ENCODE data around the gene KLK11. TPM values are rescaled to one million over a fixed set of nuclear protein-coding genes. Genes with fewer than 3 reads are reported as not detected.
"Not testable (repeated sequence)": the region's sequence is repeated elsewhere in the genome, so short reads cannot be mapped to it uniquely, and the experiment has no call there.

The KLK11 gene
- total and polyA plus RNA-seq, 2 experiments from 2014 or later: not detected

GRCh38 chr19:51000426-51000825, 26.0 kb downstream of the KLK11 start:
- Histone ChIP-seq H3K36me3 (no peaks in the 10 kb centered on the region), H3K27ac (no peak overlapping the region), H3K4me3 (no peak overlapping the region), H3K4me1 (ENCODE audit: low read depth) (no peaks in the 10 kb centered on the region), H3K9me3 (ENCODE audit: low read depth) (no peaks in the 10 kb centered on the region), H3K27me3 (no peaks in the 10 kb centered on the region)
- no peak for DNase-seq (ENCODE audit: low read depth in 1 of 2, low spot score in 1 of 2)
- no peak for TF ChIP-seq CTCF (IDR thresholded peaks at IDR 0.05; ENCODE audit: low read depth, low read length)

GRCh38 chr19:50998686-50999085, 27.7 kb downstream of the KLK11 start:
- Histone ChIP-seq H3K4me3 (no peak overlapping the region), H3K27ac (no peak overlapping the region), H3K36me3 (no peaks in the 10 kb centered on the region), H3K4me1 (ENCODE audit: low read depth) (no peaks in the 10 kb centered on the region), H3K27me3 (no peaks in the 10 kb centered on the region), H3K9me3 (ENCODE audit: low read depth) (no peaks in the 10 kb centered on the region)
- no peak for TF ChIP-seq CTCF (IDR thresholded peaks at IDR 0.05; ENCODE audit: low read depth, low read length)
- DNase-seq (ENCODE audit: low read depth in 1 of 2, low spot score in 1 of 2): no peak

GRCh38 chr19:50998061-50998460, 28.4 kb downstream of the KLK11 start:
- TF ChIP-seq CTCF (IDR thresholded peaks at IDR 0.05; ENCODE audit: low read depth, low read length): no peak
- no peak overlapping the region for H3K27ac ChIP-seq

GRCh38 chr19:50994129-50994528, 32.3 kb downstream of the KLK11 start:
- H3K9me3 ChIP-seq (ENCODE audit: low read depth): no peaks in the 10 kb centered on the region

More at GRCh38 chr19:50998061-50998460, 28.4 kb downstream of the KLK11 start:
- no peaks in the 10 kb centered on the region for H3K27me3 ChIP-seq
- no peak for DNase-seq (ENCODE audit: low read depth in 1 of 2, low spot score in 1 of 2)
- no peaks in the 10 kb centered on the region for H3K36me3 ChIP-seq
- H3K4me3 ChIP-seq: no peak overlapping the region
- no peaks in the 10 kb centered on the region for H3K9me3 ChIP-seq (ENCODE audit: low read depth)
- H3K4me1 ChIP-seq (ENCODE audit: low read depth): no peaks in the 10 kb centered on the region

GRCh38 chr19:50992666-50993035, 33.8 kb downstream of the KLK11 start:
- Histone ChIP-seq H3K27ac (no peak overlapping the region), H3K4me1 (ENCODE audit: low read depth) (no peaks in the 10 kb centered on the region), H3K4me3 (no peak overlapping the region), H3K27me3 (peaks cover 7% of the 10 kb centered on the region), H3K9me3 (ENCODE audit: low read depth) (no peaks in the 10 kb centered on the region), H3K36me3 (no peaks in the 10 kb centered on the region)
- DNase-seq (ENCODE audit: low read depth in 1 of 2, low spot score in 1 of 2): no peak
- TF ChIP-seq CTCF (IDR thresholded peaks at IDR 0.05; ENCODE audit: low read depth, low read length): no peak

More at GRCh38 chr19:50994129-50994528, 32.3 kb downstream of the KLK11 start:
- Histone ChIP-seq H3K36me3 (no peaks in the 10 kb centered on the region), H3K27me3 (no peaks in the 10 kb centered on the region), H3K4me3 (no peak overlapping the region), H3K4me1 (ENCODE audit: low read depth) (no peaks in the 10 kb centered on the region), H3K27ac (no peak overlapping the region)
- no peak for DNase-seq (ENCODE audit: low read depth in 1 of 2, low spot score in 1 of 2)
- no peak for TF ChIP-seq CTCF (IDR thresholded peaks at IDR 0.05; ENCODE audit: low read depth, low read length)

- H3K27ac ChIP-seq; H3K9me3 ChIP-seq (ENCODE audit: low read depth); H3K36me3 ChIP-seq; H3K4me3 ChIP-seq; H3K4me1 ChIP-seq (ENCODE audit: low read depth); DNase-seq (ENCODE audit: low read depth in 1 of 2, low spot score in 1 of 2): not testable (repeated sequence)
- peaks cover 36% of the 10 kb centered on the region for H3K27me3 ChIP-seq
These were observed 42.0 kb downstream of the KLK11 start for GRCh38 chr19:50984416-50984815.

All from cardiac muscle cell (in vitro differentiated cells and primary cell).